ENCODE data around the gene SH2D1B.
"Not testable (repeated sequence)": the region's sequence is repeated elsewhere in the genome, so short reads cannot be mapped to it uniquely, and the experiment has no call there.

GRCh38 chr1:162418584-162418983, 6.6 kb upstream of the SH2D1B start:
- not testable (repeated sequence) for TF ChIP-seq POLR2A, POLR2AphosphoS5, CTCF (IDR thresholded peaks at IDR 0.05)

Data from breast epithelium (tissue), 3 donors.